Neural progenitor cell (in vitro differentiated cells): ENCODE data around the gene TMEM233.

Experiments
- CTCF ChIP-seq: fragments of 200-600 bp; sonication (generic); IDR thresholded peaks from 2 replicates; pipeline ENCODE4 v1.5.1; 2017; ENCODE audit warnings: antibody characterized with exemption, mild to moderate bottlenecking
- EZH2 ChIP-seq: fragments of 200-600 bp; sonication (generic); IDR thresholded peaks from 2 replicates; pipeline ENCODE4 v1.6.1; 2017; ENCODE audit warnings: antibody characterized with exemption, mild to moderate bottlenecking, moderate library complexity
- EZH2phosphoT487 ChIP-seq: fragments of 200-600 bp; sonication (generic); IDR thresholded peaks from 2 replicates; pipeline ENCODE4 v1.6.1; 2017; ENCODE audit warnings: antibody characterized with exemption

GRCh38 chr12:119594399-119594730 is 791 bp downstream of the TMEM233 start:
- TF ChIP-seq CTCF: no peak
- peak; percentile 42 for TF ChIP-seq EZH2phosphoT487
- no peak for TF ChIP-seq EZH2
